Midbrain (tissue), 1 donor: ENCODE measurements around the gene MEI4.
"Not testable (repeated sequence)": the region's sequence is repeated elsewhere in the genome, so short reads cannot be mapped to it uniquely, and the experiment has no call there.

ENCODE experiments used
- DNase-seq: peaks from one replicate; lab custom pipeline; 2025; lab: John Stamatoyannopoulos, UW

Gene MEI4

GRCh38 chr6:77678048-77678447 is 25.2 kb downstream of the MEI4 start:
- DNase-seq, result no peak

- DNase-seq, result no peak
These were observed 30.7 kb downstream of the MEI4 start for GRCh38 chr6:77683515-77683914.

- no peak for DNase-seq
These were observed 34.1 kb downstream of the MEI4 start for GRCh38 chr6:77686931-77687330.

- no peak for DNase-seq
These were observed 35.8 kb downstream of the MEI4 start for GRCh38 chr6:77688649-77689048.

GRCh38 chr6:77700095-77700494 is 47.3 kb downstream of the MEI4 start:
- DNase-seq, result not testable (repeated sequence)

GRCh38 chr6:77707603-77708002 is 54.8 kb downstream of the MEI4 start:
- DNase-seq, result no peak

- DNase-seq, result no peak
These were observed 62.7 kb downstream of the MEI4 start for GRCh38 chr6:77715588-77715987.

- DNase-seq, result no peak
These were observed 63.5 kb downstream of the MEI4 start for GRCh38 chr6:77716311-77716710.

- not testable (repeated sequence) for DNase-seq
These were observed 83.2 kb downstream of the MEI4 start for GRCh38 chr6:77736010-77736409.

GRCh38 chr6:77740380-77740779 is 87.5 kb downstream of the MEI4 start:
- DNase-seq, result no peak

- DNase-seq, result not testable (repeated sequence)
These were observed 99.3 kb downstream of the MEI4 start for GRCh38 chr6:77752156-77752555.

- DNase-seq, result no peak
These were observed 109.5 kb downstream of the MEI4 start for GRCh38 chr6:77762386-77762785.

GRCh38 chr6:77763124-77763523 is 110.3 kb downstream of the MEI4 start:
- no peak for DNase-seq

GRCh38 chr6:77764364-77764763 is 111.5 kb downstream of the MEI4 start:
- DNase-seq, result no peak

GRCh38 chr6:77773157-77773822 is 120.5 kb downstream of the MEI4 start:
- DNase-seq, result no peak

- no peak for DNase-seq
These were observed 121.6 kb downstream of the MEI4 start for GRCh38 chr6:77774457-77774856.

GRCh38 chr6:77776441-77776840 is 123.6 kb downstream of the MEI4 start:
- no peak for DNase-seq

GRCh38 chr6:77778527-77778926 is 125.7 kb downstream of the MEI4 start:
- DNase-seq, result no peak

GRCh38 chr6:77786935-77787629 is 134.2 kb downstream of the MEI4 start:
- DNase-seq, result no peak

- no peak for DNase-seq
These were observed 144.3 kb downstream of the MEI4 start for GRCh38 chr6:77796824-77797809.

- no peak for DNase-seq
These were observed 159.5 kb downstream of the MEI4 start for GRCh38 chr6:77812304-77812703.

GRCh38 chr6:77813090-77813489 is 160.3 kb downstream of the MEI4 start:
- no peak for DNase-seq

GRCh38 chr6:77814119-77814518 is 161.3 kb downstream of the MEI4 start:
- no peak for DNase-seq
